HEK293 (cell line): ENCODE data around the gene C16orf74.

ENCODE experiments used
- CTCF ChIA-PET: fragments of 350-600 bp; formaldehyde crosslinking; extraction: SDS; loops from one replicate; lab custom pipeline; 2021; ENCODE audit warnings: antibody characterized with exemption; lab: Yijun Ruan, JAX
- POLR2A ChIA-PET: fragments of 300-600 bp; formaldehyde crosslinking; extraction: SDS; loops from one replicate; lab custom pipeline; 2020; ENCODE audit warnings: antibody characterized with exemption, inconsistent platforms; lab: Yijun Ruan, JAX
- H3K27ac ChIP-seq: fragments of 200-500 bp; sonication (Bioruptor generic); 2 replicates; pipeline ENCODE4 v1.5.1; 2014; ENCODE audit warnings: low read depth, low read length, control low read depth, inconsistent platforms; ENCODE audit errors: extremely low read depth
- H3K36me3 ChIP-seq, 2 experiments: fragments of 200-500 bp in 1 of 2; sonication (Bioruptor generic) in 1 of 2; 1 replicate in 1 of 2; 2 replicates in 1 of 2; pipeline ENCODE4 v1.5.1; 2014 to 2017; ENCODE audit warnings: inconsistent platforms in 2 of 2, low read length in 2 of 2; ENCODE audit not compliant: control insufficient read depth in 2 of 2, insufficient read depth in 1 of 2
- H3K4me1 ChIP-seq: fragments of 200-500 bp; sonication (Bioruptor generic); 2 replicates; pipeline ENCODE4 v1.5.1; 2014; ENCODE audit warnings: mild to moderate bottlenecking, low read length, inconsistent platforms; ENCODE audit not compliant: control insufficient read depth, insufficient read depth
- H3K4me3 ChIP-seq: 2 replicates; pipeline ENCODE4 v1.5.1; 2011; ENCODE audit warnings: low read depth, mild to moderate bottlenecking, control low read depth, low read length, moderate library complexity
- H3K9me3 ChIP-seq: fragments of 200-500 bp; sonication (Bioruptor generic); 2 replicates; pipeline ENCODE4 v1.5.1; 2014; ENCODE audit warnings: low read depth, low read length, inconsistent platforms; ENCODE audit not compliant: control insufficient read depth, insufficient read depth
- GLIS1 ChIP-seq: fragments of 450-650 bp; formaldehyde crosslinking; IDR thresholded peaks from 2 replicates; pipeline ENCODE4 v1.5.1; 2016; ENCODE audit warnings: missing biosample characterization, missing genetic modification characterization
- IKZF3 ChIP-seq: fragments of 450-650 bp; IDR thresholded peaks from 2 replicates; pipeline ENCODE4 v1.5.0; 2018; ENCODE audit warnings: missing biosample characterization, mild to moderate bottlenecking, missing genetic modification characterization, moderate library complexity
- KLF8 ChIP-seq: fragments of 450-650 bp; formaldehyde crosslinking; IDR thresholded peaks from 2 replicates; pipeline ENCODE4 v1.5.1; 2016; ENCODE audit warnings: missing biosample characterization, missing genetic modification characterization
- SCRT2 ChIP-seq: fragments of 450-650 bp; formaldehyde crosslinking; IDR thresholded peaks from 2 replicates; pipeline ENCODE4 v1.5.1; 2016; ENCODE audit warnings: missing biosample characterization, missing genetic modification characterization
- SP7 ChIP-seq: fragments of 450-650 bp; formaldehyde crosslinking; IDR thresholded peaks from 2 replicates; pipeline ENCODE4 v1.5.1; 2016; ENCODE audit warnings: missing biosample characterization, missing genetic modification characterization
- YY1 ChIP-seq: fragments of 450-650 bp; formaldehyde crosslinking; IDR thresholded peaks from 2 replicates; pipeline ENCODE4 v1.5.1; 2018; ENCODE audit warnings: missing biosample characterization, missing genetic modification characterization
- ZBTB17 ChIP-seq: fragments of 450-650 bp; formaldehyde crosslinking; IDR thresholded peaks from 2 replicates; pipeline ENCODE4 v1.5.1; 2016; ENCODE audit warnings: missing biosample characterization, missing genetic modification characterization
- ZFP3 ChIP-seq: fragments of 450-650 bp; formaldehyde crosslinking; IDR thresholded peaks from 2 replicates; pipeline ENCODE4 v1.5.1; 2016; ENCODE audit warnings: low read depth, missing biosample characterization, missing genetic modification characterization
- ZNF146 ChIP-seq: fragments of 450-650 bp; formaldehyde crosslinking; IDR thresholded peaks from 2 replicates; pipeline ENCODE4 v1.5.1; 2016; ENCODE audit warnings: missing biosample characterization, missing genetic modification characterization
- ZNF202 ChIP-seq: fragments of 450-650 bp; formaldehyde crosslinking; IDR thresholded peaks from 2 replicates; pipeline ENCODE4 v1.5.1; 2016; ENCODE audit warnings: missing biosample characterization, missing genetic modification characterization, borderline replicate concordance
- ZNF324 ChIP-seq: fragments of 450-650 bp; formaldehyde crosslinking; IDR thresholded peaks from 2 replicates; pipeline ENCODE4 v1.5.1; 2016; ENCODE audit warnings: missing biosample characterization, missing genetic modification characterization
- ZNF341 ChIP-seq: fragments of 450-650 bp; formaldehyde crosslinking; IDR thresholded peaks from 2 replicates; pipeline ENCODE4; 2016; ENCODE audit warnings: low read depth, missing biosample characterization, missing genetic modification characterization
- ZNF555 ChIP-seq: fragments of 450-650 bp; formaldehyde crosslinking; conservative IDR thresholded peaks from 2 replicates; pipeline ENCODE4 v1.5.1; 2017; ENCODE audit warnings: missing biosample characterization, mild to moderate bottlenecking, missing genetic modification characterization, inconsistent platforms
- ZNF558 ChIP-seq: fragments of 450-650 bp; formaldehyde crosslinking; IDR thresholded peaks from 2 replicates; pipeline ENCODE4 v1.5.1; 2016; ENCODE audit warnings: missing biosample characterization, missing genetic modification characterization
- ZNF626 ChIP-seq: fragments of 450-650 bp; sonication (Bioruptor Pico); formaldehyde crosslinking; IDR thresholded peaks from 2 replicates; pipeline ENCODE4 v1.5.1; 2018; ENCODE audit warnings: missing biosample characterization, missing genetic modification characterization, inconsistent platforms
- ZNF707 ChIP-seq: fragments of 450-650 bp; formaldehyde crosslinking; IDR thresholded peaks from 2 replicates; pipeline ENCODE4 v1.5.1; 2016; ENCODE audit warnings: missing biosample characterization, missing genetic modification characterization
- ZNF785 ChIP-seq: fragments of 450-650 bp; formaldehyde crosslinking; IDR thresholded peaks from 2 replicates; pipeline ENCODE4 v1.5.1; 2016; ENCODE audit warnings: missing biosample characterization, missing genetic modification characterization
- ZNF792 ChIP-seq: fragments of 450-650 bp; formaldehyde crosslinking; IDR thresholded peaks from 2 replicates; pipeline ENCODE4 v1.5.1; 2016; ENCODE audit warnings: missing biosample characterization, missing genetic modification characterization
- ZXDB ChIP-seq: fragments of 450-650 bp; formaldehyde crosslinking; IDR thresholded peaks from 2 replicates; pipeline ENCODE4 v1.5.1; 2016; ENCODE audit warnings: missing biosample characterization, missing genetic modification characterization
- TF ChIP-seq, protein P1 (sequence below): fragments of 450-650 bp; formaldehyde crosslinking; IDR thresholded peaks from 2 replicates; pipeline ENCODE4 v1.5.1; 2016; ENCODE audit warnings: missing biosample characterization, missing genetic modification characterization
- TF ChIP-seq, protein P2 (sequence below): fragments of 450-650 bp; formaldehyde crosslinking; IDR thresholded peaks from 2 replicates; pipeline ENCODE4 v1.5.1; 2016; ENCODE audit warnings: missing biosample characterization, missing genetic modification characterization
- TF ChIP-seq, protein P3 (sequence below): fragments of 450-650 bp; IDR thresholded peaks from 2 replicates; pipeline ENCODE4 v1.5.1; 2018; ENCODE audit warnings: missing biosample characterization, mild to moderate bottlenecking, missing genetic modification characterization
- TF ChIP-seq, protein P4 (sequence below): fragments of 450-650 bp; formaldehyde crosslinking; IDR thresholded peaks from 2 replicates; pipeline ENCODE4 v1.5.1; 2016; ENCODE audit warnings: missing biosample characterization, missing genetic modification characterization, borderline replicate concordance

The C16orf74 gene

DNA sequence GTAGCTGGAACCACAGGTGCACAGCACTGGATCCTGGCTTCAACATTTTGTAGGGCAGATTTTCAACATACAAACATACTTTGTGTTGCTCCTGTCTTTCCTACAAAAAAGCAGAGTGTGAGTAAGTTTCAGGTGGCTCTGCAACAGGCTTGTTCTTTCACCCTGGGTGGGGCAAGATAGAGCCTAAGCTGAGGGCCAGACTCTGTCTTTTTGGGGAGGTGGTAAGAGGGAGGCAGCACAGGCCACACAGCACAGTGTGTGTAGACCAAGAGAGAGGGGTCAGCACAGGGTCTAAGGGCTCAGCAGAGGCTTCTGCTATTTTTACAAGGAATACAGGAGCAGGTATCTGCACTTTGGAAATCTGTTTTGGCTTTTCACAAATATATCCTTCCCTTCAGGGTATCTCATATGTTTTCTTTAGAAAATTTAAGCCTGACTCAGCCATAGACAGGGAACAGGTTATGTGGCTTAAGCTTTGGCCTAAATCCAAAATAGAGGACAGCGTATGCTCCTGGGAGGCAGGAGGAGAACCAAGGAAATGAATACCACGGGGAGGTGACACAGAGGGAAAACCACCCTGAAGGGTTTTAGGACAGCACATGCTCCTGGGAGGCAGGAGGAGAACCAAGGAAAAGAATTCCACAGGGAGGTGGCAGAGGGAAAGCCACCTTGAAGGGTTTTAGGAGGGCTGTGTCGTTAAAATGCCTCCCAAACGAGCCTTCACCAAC lies 26.9 kb upstream of the C16orf74 start:
- Histone ChIP-seq H3K4me1 (no peaks in the 10 kb centered on the region), H3K4me3 (no peak overlapping the region), H3K36me3 (peaks cover 9 to 63% of the 10 kb centered on the region in 2 experiments; a peak in 2 of 3 replicates), H3K9me3 (no peaks in the 10 kb centered on the region), H3K27ac (no peak overlapping the region)
- POLR2A ChIA-PET: no interaction called here
- CTCF ChIA-PET: interaction anchor here (0.6 to 1.0 kb wide), 4 partner anchors 18 to 296 kb away, joined by 3 to 5 read pairs (median 4); no protein-coding TSS in a partner anchor
- TF ChIP-seq GLIS1 (tag by site-specific recombination) (peak; percentile 69), KLF8 (tag by site-specific recombination) (no peak), ZFP3 (tag by site-specific recombination) (no peak), SCRT2 (peak; percentile 60), ZBTB17 (no peak), ZNF785 (tag by site-specific recombination) (no peak), ZNF341 (peak; percentile 41)
- TF ChIP-seq, protein P1, sequence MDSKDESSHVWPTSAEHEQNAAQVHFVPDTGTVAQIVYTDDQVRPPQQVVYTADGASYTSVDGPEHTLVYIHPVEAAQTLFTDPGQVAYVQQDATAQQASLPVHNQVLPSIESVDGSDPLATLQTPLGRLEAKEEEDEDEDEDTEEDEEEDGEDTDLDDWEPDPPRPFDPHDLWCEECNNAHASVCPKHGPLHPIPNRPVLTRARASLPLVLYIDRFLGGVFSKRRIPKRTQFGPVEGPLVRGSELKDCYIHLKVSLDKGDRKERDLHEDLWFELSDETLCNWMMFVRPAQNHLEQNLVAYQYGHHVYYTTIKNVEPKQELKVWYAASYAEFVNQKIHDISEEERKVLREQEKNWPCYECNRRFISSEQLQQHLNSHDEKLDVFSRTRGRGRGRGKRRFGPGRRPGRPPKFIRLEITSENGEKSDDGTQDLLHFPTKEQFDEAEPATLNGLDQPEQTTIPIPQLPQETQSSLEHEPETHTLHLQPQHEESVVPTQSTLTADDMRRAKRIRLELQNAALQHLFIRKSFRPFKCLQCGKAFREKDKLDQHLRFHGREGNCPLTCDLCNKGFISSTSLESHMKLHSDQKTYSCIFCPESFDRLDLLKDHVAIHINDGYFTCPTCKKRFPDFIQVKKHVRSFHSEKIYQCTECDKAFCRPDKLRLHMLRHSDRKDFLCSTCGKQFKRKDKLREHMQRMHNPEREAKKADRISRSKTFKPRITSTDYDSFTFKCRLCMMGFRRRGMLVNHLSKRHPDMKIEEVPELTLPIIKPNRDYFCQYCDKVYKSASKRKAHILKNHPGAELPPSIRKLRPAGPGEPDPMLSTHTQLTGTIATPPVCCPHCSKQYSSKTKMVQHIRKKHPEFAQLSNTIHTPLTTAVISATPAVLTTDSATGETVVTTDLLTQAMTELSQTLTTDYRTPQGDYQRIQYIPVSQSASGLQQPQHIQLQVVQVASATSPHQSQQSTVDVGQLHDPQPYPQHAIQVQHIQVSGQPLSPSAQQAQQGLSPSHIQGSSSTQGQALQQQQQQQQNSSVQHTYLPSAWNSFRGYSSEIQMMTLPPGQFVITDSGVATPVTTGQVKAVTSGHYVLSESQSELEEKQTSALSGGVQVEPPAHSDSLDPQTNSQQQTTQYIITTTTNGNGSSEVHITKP (tag by site-specific recombination): peak; percentile 69

DNA sequence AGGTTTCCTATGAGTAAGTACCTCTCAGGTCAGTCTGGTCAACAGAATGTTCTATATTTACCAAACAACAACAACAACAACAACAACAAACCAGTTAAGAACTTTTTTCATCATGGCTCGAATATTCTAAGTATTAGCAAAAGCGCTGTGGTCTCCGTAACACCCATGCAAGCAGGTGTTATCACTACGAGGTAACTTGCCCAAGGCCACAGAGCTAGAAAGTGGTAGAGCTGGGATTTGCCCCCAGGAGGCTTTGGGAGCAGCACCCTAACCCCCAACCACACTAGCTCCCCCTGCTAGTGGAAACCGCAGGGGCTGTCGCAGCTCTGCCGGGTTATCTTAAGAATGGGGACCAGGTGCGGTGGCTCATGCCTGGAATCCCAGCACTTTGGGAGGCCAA lies 23.9 kb upstream of the C16orf74 start:
- no peaks in the 10 kb centered on the region for H3K4me1 ChIP-seq
- H3K9me3 ChIP-seq: no peaks in the 10 kb centered on the region
- POLR2A ChIA-PET: no interaction called here
- no peak overlapping the region for H3K27ac ChIP-seq
- TF ChIP-seq ZNF146 (tag by site-specific recombination) (no peak), IKZF3 (no peak), ZNF555 (no peak), ZNF341 (no peak), ZNF324 (tag by site-specific recombination) (no peak), YY1 (tag by site-specific recombination) (no peak), ZNF202 (tag by site-specific recombination) (no peak), ZXDB (tag by site-specific recombination) (no peak), SP7 (tag by site-specific recombination) (no peak), SCRT2 (no peak), ZNF626 (tag by site-specific recombination) (no peak), ZNF707 (tag by site-specific recombination) (no peak), ZNF558 (tag by site-specific recombination) (no peak), ZNF792 (tag by site-specific recombination) (no peak)
- TF ChIP-seq, protein P2, sequence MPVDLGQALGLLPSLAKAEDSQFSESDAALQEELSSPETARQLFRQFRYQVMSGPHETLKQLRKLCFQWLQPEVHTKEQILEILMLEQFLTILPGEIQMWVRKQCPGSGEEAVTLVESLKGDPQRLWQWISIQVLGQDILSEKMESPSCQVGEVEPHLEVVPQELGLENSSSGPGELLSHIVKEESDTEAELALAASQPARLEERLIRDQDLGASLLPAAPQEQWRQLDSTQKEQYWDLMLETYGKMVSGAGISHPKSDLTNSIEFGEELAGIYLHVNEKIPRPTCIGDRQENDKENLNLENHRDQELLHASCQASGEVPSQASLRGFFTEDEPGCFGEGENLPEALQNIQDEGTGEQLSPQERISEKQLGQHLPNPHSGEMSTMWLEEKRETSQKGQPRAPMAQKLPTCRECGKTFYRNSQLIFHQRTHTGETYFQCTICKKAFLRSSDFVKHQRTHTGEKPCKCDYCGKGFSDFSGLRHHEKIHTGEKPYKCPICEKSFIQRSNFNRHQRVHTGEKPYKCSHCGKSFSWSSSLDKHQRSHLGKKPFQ: no peak
- TF ChIP-seq, protein P3, sequence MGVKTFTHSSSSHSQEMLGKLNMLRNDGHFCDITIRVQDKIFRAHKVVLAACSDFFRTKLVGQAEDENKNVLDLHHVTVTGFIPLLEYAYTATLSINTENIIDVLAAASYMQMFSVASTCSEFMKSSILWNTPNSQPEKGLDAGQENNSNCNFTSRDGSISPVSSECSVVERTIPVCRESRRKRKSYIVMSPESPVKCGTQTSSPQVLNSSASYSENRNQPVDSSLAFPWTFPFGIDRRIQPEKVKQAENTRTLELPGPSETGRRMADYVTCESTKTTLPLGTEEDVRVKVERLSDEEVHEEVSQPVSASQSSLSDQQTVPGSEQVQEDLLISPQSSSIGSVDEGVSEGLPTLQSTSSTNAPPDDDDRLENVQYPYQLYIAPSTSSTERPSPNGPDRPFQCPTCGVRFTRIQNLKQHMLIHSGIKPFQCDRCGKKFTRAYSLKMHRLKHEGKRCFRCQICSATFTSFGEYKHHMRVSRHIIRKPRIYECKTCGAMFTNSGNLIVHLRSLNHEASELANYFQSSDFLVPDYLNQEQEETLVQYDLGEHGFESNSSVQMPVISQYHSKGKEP: no peak
- TF ChIP-seq, protein P4, sequence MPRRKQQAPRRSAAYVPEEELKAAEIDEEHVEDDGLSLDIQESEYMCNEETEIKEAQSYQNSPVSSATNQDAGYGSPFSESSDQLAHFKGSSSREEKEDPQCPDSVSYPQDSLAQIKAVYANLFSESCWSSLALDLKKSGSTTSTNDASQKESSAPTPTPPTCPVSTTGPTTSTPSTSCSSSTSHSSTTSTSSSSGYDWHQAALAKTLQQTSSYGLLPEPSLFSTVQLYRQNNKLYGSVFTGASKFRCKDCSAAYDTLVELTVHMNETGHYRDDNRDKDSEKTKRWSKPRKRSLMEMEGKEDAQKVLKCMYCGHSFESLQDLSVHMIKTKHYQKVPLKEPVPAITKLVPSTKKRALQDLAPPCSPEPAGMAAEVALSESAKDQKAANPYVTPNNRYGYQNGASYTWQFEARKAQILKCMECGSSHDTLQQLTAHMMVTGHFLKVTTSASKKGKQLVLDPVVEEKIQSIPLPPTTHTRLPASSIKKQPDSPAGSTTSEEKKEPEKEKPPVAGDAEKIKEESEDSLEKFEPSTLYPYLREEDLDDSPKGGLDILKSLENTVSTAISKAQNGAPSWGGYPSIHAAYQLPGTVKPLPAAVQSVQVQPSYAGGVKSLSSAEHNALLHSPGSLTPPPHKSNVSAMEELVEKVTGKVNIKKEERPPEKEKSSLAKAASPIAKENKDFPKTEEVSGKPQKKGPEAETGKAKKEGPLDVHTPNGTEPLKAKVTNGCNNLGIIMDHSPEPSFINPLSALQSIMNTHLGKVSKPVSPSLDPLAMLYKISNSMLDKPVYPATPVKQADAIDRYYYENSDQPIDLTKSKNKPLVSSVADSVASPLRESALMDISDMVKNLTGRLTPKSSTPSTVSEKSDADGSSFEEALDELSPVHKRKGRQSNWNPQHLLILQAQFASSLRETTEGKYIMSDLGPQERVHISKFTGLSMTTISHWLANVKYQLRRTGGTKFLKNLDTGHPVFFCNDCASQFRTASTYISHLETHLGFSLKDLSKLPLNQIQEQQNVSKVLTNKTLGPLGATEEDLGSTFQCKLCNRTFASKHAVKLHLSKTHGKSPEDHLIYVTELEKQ (tag by site-specific recombination): no peak
- TF ChIP-seq, all 188 proteins: peak for 0
- peaks cover 9 to 35% of the 10 kb centered on the region in 2 experiments; a peak in 2 of 3 replicates for H3K36me3 ChIP-seq
- no peak overlapping the region for H3K4me3 ChIP-seq
- CTCF ChIA-PET: no interaction called here
